ENCODE measurements around the gene TEX264.

The TEX264 gene

GRCh38 chr3:51703761-51704510 lies 32.9 kb downstream of the TEX264 start:
- peaks cover 20 to 51% (median 31%) of the 10 kb centered on the region in 10 experiments for H3K4me1 ChIP-seq
- no peak overlapping the region for H3K4me3 ChIP-seq
- H3K9ac ChIP-seq: no peak overlapping the region
- peaks cover 31 to 96% (median 76%) of the 10 kb centered on the region in 11 experiments; a peak in 21 of 22 replicates for H4K20me1 ChIP-seq
- peak overlapping the region in 4 of 11 experiments; percentile 5 to 60 (median 32); a peak in 5 of 22 replicates for H3K4me2 ChIP-seq
- no peak overlapping the region for H3K27ac ChIP-seq
- peaks cover 33 to 74% (median 64%) of the 10 kb centered on the region in 11 experiments for H3K36me3 ChIP-seq
- H3K27me3 ChIP-seq: peaks cover 11 to 20% (median 19%) of the 10 kb centered on the region in 11 experiments; a peak in 17 of 22 replicates
- no peak for TF ChIP-seq Cebpa-rat (IDR thresholded peaks at IDR 0.05)
- no peaks in the 10 kb centered on the region for H3K9me3 ChIP-seq (replicated peaks in 1 of 11)

- peaks cover 20 to 50% (median 33%) of the 10 kb centered on the region in 10 experiments for H3K4me1 ChIP-seq
- H3K9ac ChIP-seq: no peak overlapping the region
- no peak overlapping the region for H3K4me3 ChIP-seq
- no peak for TF ChIP-seq Cebpa-rat (IDR thresholded peaks at IDR 0.05)
- peaks cover 31 to 94% (median 73%) of the 10 kb centered on the region in 11 experiments; a peak in 21 of 22 replicates for H4K20me1 ChIP-seq
- no peaks in the 10 kb centered on the region for H3K9me3 ChIP-seq (replicated peaks in 1 of 11)
- no peak overlapping the region for H3K4me2 ChIP-seq
- H3K27me3 ChIP-seq: peaks cover 11 to 23% (median 19%) of the 10 kb centered on the region in 11 experiments; a peak in 17 of 22 replicates
- no peak overlapping the region for H3K27ac ChIP-seq
- peaks cover 27 to 69% (median 58%) of the 10 kb centered on the region in 11 experiments for H3K36me3 ChIP-seq
These were observed 33.5 kb downstream of the TEX264 start for GRCh38 chr3:51704511-51704950.

- no peak overlapping the region for H3K4me2 ChIP-seq
- H3K9me3 ChIP-seq (replicated peaks in 1 of 11): no peaks in the 10 kb centered on the region
- peaks cover 20 to 45% (median 29%) of the 10 kb centered on the region in 10 experiments for H3K4me1 ChIP-seq
- no peak for TF ChIP-seq Cebpa-rat (IDR thresholded peaks at IDR 0.05)
- no peak overlapping the region for H3K4me3 ChIP-seq
- peaks cover 31 to 84% (median 67%) of the 10 kb centered on the region in 11 experiments; a peak in 21 of 22 replicates for H4K20me1 ChIP-seq
- H3K27ac ChIP-seq: no peak overlapping the region
- peaks cover 11 to 23% (median 19%) of the 10 kb centered on the region in 11 experiments; a peak in 17 of 22 replicates for H3K27me3 ChIP-seq
- H3K36me3 ChIP-seq: peaks cover 18 to 59% (median 49%) of the 10 kb centered on the region in 11 experiments; a peak in 21 of 22 replicates
- H3K9ac ChIP-seq: no peak overlapping the region
These were observed 34.4 kb downstream of the TEX264 start for GRCh38 chr3:51705276-51706020.

GRCh38 chr3:51706021-51706485 lies 35.0 kb downstream of the TEX264 start:
- no peak overlapping the region for H3K27ac ChIP-seq
- H3K36me3 ChIP-seq: peaks cover 13 to 54% (median 43%) of the 10 kb centered on the region in 11 experiments; a peak in 21 of 22 replicates
- H3K9ac ChIP-seq: no peak overlapping the region
- H3K4me2 ChIP-seq: no peak overlapping the region
- peaks cover 31 to 78% (median 67%) of the 10 kb centered on the region in 11 experiments; a peak in 21 of 22 replicates for H4K20me1 ChIP-seq
- TF ChIP-seq Cebpa-rat (IDR thresholded peaks at IDR 0.05): no peak
- no peaks in the 10 kb centered on the region for H3K9me3 ChIP-seq (replicated peaks in 1 of 11)
- peaks cover 11 to 23% (median 19%) of the 10 kb centered on the region in 11 experiments; a peak in 17 of 22 replicates for H3K27me3 ChIP-seq
- peaks cover 20 to 45% (median 29%) of the 10 kb centered on the region in 10 experiments for H3K4me1 ChIP-seq
- H3K4me3 ChIP-seq: no peak overlapping the region

- Histone ChIP-seq H3K9ac (no peak within 1 kb of the TSS), H3K27me3 (peaks cover 11 to 23% (median 19%) of the 10 kb centered on the region in 11 experiments; a peak in 17 of 22 replicates), H3K4me1 (peaks cover 20 to 45% (median 29%) of the 10 kb centered on the region in 10 experiments), H3K4me3 (peak within 1 kb of the TSS in 2 of 10 experiments; percentile 19 to 34; a peak in 3 of 20 replicates), H3K27ac (no peak within 1 kb of the TSS), H3K4me2 (peak within 1 kb of the TSS; percentile 43 to 80 (median 62); a peak in 21 of 22 replicates), H3K9me3 (replicated peaks in 1 of 11) (no peaks in the 10 kb centered on the region), H4K20me1 (peaks cover 31 to 69% (median 59%) of the 10 kb centered on the region in 11 experiments; a peak in 21 of 22 replicates), H3K36me3 (peaks cover 9 to 44% (median 36%) of the 10 kb centered on the region in 11 experiments; a peak in 19 of 22 replicates)
- no peak for TF ChIP-seq Cebpa-rat (IDR thresholded peaks at IDR 0.05)
These were observed 36.0 kb downstream of the TEX264 start, which contains the start of gene GRM2 for GRCh38 chr3:51706788-51707731. Gene GRM2, plus strand, starts transcription at chr3:51707068. Its CDS starts 1,916 bp downstream, at chr3:51708984.

GRCh38 chr3:51708216-51708845 lies 37.3 kb downstream of the TEX264 start:
- Histone ChIP-seq H3K9me3 (replicated peaks in 1 of 11) (no peaks in the 10 kb centered on the region), H3K9ac (no peak overlapping the region), H3K36me3 (peaks cover 0 to 31% (median 25%) of the 10 kb centered on the region in 11 experiments; a peak in 19 of 22 replicates), H3K4me3 (no peak overlapping the region), H3K4me2 (peak overlapping the region in 8 of 11 experiments; percentile 60 to 80 (median 68); a peak in 15 of 22 replicates), H3K27me3 (peaks cover 11 to 23% (median 19%) of the 10 kb centered on the region in 11 experiments; a peak in 17 of 22 replicates), H4K20me1 (peaks cover 31 to 56% (median 46%) of the 10 kb centered on the region in 11 experiments; a peak in 21 of 22 replicates), H3K4me1 (peaks cover 9 to 33% (median 25%) of the 10 kb centered on the region in 10 experiments; a peak in 19 of 20 replicates), H3K27ac (no peak overlapping the region)
- no peak for TF ChIP-seq Cebpa-rat (IDR thresholded peaks at IDR 0.05)

GRCh38 chr3:51709004-51709420 lies 38.0 kb downstream of the TEX264 start:
- H3K27ac ChIP-seq: no peak overlapping the region
- peaks cover 0 to 24% (median 20%) of the 10 kb centered on the region in 11 experiments; a peak in 18 of 22 replicates for H3K36me3 ChIP-seq
- no peak for TF ChIP-seq Cebpa-rat (IDR thresholded peaks at IDR 0.05)
- H3K9ac ChIP-seq: no peak overlapping the region
- H4K20me1 ChIP-seq: peaks cover 24 to 49% (median 39%) of the 10 kb centered on the region in 11 experiments; a peak in 21 of 22 replicates
- no peaks in the 10 kb centered on the region for H3K9me3 ChIP-seq (replicated peaks in 1 of 11)
- no peak overlapping the region for H3K4me3 ChIP-seq
- H3K27me3 ChIP-seq: peaks cover 11 to 23% (median 19%) of the 10 kb centered on the region in 11 experiments; a peak in 17 of 22 replicates
- peak overlapping the region in 8 of 11 experiments; percentile 55 to 78 (median 64); a peak in 15 of 22 replicates for H3K4me2 ChIP-seq
- peaks cover 3 to 26% (median 24%) of the 10 kb centered on the region in 10 experiments; a peak in 19 of 20 replicates for H3K4me1 ChIP-seq
